HG02870 (cell line): ENCODE measurements around the gene TIMMDC1.

Experiments used
- ATAC-seq: cut with Tn5 transposase; IDR thresholded peaks from one replicate; pipeline ENCODE4 v1.9.1; 2021; ENCODE audit warnings: mild to moderate bottlenecking, moderate library complexity; ENCODE audit not compliant: unreplicated experiment

TIMMDC1 gene, protein sequence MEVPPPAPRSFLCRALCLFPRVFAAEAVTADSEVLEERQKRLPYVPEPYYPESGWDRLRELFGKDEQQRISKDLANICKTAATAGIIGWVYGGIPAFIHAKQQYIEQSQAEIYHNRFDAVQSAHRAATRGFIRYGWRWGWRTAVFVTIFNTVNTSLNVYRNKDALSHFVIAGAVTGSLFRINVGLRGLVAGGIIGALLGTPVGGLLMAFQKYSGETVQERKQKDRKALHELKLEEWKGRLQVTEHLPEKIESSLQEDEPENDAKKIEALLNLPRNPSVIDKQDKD

DNA sequence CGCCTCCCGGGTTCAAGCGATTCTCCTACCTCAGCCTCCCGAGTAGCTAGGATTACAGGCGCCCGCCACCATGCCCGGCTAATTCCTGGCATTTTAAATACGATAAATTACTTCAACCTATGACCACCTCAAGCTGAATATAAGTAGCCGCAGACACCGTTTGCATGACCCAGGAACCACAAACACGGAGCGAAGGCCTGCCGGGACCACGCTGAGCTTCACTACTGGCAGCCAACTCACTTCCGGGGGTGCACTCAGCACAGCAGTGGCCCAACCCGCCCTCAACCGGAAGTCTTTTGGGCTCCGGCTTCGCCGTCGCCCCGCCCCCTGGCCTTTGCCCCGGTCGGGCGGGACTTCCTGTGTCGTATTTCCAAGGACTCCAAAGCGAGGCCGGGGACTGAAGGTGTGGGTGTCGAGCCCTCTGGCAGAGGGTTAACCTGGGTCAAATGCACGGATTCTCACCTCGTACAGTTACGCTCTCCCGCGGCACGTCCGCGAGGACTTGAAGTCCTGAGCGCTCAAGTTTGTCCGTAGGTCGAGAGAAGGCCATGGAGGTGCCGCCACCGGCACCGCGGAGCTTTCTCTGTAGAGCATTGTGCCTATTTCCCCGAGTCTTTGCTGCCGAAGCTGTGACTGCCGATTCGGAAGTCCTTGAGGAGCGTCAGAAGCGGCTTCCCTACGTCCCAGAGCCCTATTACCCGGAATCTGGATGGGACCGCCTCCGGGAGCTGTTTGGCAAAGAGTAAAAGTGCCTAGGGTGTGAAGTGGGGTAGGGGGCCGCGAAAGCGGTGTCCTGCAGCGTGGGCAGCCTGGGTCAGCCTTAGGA lies at the start of gene TIMMDC1:
TSS of gene TIMMDC1 (plus strand) at position 362 of the 826 bp plus-strand sequence. CDS start at position 549, 187 bp downstream.
- ATAC-seq = peak; percentile 98

DNA sequence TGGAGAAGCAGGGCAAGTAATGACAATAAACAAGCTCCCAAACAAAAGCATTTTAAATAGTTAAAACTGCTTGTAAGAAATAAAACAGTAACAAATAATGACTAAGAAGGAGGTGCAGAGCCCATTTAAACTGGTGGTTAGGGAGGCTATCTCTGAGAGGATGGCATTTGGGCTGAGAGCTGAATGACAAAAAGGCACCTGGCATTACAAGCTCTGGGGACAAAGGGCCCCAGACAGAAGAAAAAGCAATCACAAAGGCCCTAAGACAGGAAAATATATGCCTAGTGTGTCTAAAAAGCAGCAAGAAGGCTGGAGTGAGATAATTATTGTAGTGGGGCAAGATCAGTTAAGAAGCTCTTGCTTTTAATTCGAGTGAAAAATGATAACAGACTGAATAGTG lies 44.5 kb upstream of the TIMMDC1 start:
- no peak for ATAC-seq

DNA sequence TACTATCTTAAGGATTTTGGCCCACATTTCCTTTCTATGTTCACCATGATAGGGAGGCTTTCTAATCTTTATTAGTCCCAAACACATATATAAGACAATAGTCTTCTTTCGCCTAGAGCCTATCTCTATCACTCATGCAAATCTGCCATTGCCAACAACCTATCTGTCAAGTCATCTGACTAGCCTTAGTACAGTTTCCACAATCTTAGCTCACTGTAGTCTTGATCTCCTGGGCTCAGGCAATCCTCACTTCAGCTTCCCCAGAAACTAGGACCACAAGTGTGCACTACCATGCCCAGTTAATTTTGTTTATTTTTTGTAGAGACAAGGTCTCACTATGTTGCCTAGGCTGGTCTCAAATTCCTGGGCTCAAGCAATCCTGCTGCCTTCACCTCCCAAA lies 41.9 kb upstream of the TIMMDC1 start:
- ATAC-seq = no peak

DNA sequence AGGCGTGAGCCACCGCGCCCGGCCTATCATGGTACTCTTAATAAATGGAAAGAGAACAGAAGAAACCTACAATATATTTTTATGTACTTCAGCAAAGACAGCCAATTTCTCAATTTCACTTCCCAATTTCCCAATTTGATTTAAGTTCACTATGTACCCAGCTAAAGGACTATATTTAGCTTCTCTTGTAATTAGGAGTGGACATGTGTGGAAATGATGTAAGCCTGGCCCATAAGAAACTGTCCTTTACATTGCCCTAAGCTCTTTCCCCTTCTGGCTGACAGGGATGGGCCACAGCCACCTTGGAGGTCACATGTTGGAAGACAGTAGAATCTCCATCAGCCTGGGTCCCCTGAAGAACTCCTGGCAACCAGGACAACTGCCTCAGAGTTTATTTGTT lies 41.1 kb upstream of the TIMMDC1 start:
- no peak for ATAC-seq

DNA sequence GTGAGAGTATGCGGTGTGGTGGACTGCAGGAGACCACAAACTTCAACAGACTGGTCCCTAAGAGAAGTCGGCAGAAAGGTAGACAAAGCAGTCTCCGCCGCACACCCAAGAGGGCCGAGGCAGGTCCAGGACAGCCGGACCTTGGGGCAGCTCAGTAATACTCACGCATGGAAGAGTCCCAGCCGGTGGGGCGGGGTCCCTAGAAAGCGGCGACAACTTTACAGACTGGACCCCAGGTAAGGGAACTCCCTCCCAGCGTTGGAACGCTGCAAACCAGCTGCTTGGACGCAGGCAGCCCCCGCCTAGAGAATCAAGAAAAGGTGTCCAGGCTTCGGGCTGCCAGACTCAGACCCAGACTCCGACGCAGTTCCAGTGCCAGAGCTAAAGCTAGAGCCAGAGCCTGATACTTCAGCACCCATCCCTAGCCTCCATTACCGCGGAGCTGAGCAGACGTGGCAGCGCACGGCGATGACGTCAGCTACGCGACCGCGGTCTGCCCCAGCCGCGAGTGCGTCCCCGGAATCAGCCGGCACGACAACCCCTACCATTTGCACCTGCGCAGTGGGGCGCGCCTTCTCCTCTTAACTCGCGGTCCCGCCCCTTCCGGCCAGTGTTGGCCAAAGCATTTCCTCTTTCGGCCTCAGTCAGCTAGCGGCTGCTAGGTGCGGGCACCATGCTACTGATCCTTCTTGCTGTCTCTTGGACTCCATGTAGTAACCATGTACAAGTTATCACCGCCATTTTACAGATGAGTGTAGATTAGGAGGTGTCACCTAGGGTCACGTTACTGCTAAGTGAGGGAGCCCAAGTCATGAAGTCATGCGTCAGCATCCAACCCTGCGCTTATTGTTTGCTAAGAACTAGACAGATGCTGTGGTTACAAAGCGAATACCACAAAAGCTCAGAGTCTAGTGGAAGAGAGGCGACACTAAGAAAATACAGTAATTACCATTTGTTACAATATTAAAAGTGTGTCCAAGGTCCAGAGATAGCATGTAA lies 34.9 kb upstream of the TIMMDC1 start, which contains the start of gene TMEM39A:
TSS of gene TMEM39A (minus strand) at position 445 of the 999 bp plus-strand sequence. CDS start 1,541 bp downstream, outside the sequence.
- ATAC-seq = peak; percentile 86

DNA sequence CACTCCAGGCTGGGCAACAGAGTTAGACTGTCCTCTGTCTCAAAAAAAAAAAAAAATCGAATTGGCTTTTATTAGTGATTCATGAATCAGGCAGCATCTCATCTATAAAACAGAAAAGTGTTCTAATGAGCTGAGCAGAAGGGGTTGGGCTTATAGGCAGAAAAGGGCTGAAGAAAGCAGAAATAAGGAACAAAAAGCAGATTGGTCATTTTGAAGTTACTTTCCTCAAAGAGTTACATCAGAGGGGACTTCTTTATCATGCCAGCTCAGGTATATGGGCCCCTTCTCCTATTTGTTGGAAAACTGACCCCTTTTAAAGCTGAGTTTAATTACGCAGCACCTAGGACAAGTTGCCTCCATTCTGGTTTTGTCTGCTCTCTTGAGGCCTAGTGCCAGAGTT lies 30.3 kb upstream of the TIMMDC1 start:
- no peak for ATAC-seq

DNA sequence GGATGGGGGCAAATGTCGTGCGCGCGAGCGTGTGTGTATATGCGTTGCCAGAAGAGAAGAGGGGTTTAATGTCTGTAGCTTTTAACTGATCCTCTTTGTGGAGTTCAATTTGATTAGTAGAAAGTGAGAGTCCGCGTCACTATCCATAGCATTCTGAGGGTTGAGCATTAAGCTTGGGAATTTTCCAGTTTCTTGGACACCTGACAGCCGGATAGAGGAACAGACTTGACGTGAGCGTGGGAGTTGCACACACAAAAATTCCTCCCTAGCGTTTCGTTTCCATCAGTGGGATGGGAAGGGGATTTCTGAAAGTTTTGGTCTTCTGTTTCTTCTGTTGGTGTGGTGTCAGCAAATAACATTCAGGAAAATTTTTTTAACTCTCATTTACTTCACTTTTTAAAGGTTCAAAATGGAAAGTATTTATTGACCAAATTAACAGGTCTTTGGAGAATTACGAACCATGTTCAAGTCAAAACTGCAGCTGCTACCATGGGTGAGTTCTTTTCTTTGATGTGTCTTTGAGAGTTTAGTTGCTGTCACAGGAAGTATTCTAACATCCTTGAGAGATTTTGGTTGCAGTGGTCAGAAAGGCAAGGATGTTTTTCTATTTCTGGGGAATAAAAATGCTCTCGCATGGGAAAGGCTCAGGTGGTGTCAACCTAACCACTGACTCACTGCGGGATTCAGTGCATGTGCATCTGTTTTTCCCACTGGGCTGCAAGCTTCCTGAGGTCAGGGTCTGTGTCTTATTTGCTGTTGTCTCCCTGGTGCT lies 28.7 kb upstream of the TIMMDC1 start:
- peak; percentile 2 for ATAC-seq

DNA sequence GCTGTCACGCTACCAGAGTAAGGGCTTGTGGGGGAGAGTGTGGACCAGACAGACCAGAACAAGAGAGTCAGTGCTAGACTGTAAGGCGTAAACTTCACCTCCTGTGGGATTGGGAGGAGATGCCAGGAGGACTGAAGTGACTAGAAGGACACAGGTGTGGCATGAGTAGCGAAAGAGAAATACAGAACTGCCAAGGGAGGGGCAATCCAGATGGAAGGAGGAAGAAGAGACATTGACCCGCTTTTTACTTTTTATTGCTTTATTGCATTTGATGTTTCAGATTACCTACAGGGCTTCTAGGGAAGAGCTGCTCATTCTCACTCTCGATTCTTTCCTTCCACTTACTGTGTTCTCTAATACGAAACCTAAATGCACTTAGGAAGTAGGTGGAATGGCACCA lies 27.5 kb upstream of the TIMMDC1 start:
- no peak for ATAC-seq

DNA sequence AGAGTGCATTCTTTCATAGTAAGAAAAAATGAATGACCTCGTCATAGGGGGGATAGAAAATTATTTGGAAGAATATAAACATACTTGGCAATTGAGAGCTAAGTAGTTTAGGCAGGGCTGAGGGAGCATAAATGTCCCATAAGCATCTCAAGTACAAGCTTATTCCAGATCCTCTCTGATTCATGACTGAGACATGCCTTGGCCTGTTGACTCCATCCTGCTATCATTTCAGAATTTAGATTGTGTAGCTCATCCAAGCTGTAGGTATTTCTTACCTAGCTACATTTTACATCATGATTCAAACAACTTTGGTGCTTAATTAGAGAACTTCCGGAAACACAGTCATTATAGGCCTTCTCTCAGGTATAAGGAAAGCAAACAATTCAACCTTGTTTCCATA lies 17.3 kb upstream of the TIMMDC1 start:
- no peak for ATAC-seq

DNA sequence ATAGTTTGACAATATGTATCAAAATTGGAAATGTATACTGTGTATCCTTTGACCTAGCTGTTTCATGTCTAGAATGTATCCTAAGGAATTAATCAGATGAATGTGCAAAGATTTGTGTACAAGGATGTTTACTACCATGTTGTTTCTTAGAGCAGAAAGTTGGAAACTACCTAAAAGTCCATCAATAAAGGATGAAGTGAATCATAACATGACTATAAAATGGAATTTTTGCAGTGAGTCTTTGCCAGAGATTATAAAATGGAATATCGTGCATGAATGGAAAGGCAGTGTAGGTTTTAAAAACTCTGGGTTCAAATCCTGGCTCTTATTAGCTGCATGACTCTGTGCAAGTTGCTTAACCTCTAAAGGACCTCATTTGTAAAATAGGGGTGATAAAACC lies 15.2 kb upstream of the TIMMDC1 start:
- ATAC-seq = no peak

DNA sequence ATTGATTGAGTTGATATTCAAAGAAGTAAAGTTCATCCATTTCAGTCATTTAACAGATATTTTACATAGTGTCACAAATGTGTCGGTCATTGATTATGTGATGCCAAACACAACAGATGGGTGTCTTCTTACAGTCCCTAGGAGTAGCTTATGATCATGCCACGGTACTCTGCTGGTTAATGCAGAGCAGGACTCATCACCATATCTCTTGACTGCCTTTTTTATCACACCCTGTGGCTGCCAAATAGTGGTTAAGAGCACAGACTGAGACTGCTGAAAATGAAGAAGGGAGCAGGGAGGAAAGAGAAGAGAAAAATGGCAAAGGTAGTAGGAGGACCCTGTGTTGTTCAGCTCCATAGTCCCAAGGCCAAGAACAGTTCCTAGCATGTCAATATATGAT lies 12.8 kb upstream of the TIMMDC1 start:
- no peak for ATAC-seq

DNA sequence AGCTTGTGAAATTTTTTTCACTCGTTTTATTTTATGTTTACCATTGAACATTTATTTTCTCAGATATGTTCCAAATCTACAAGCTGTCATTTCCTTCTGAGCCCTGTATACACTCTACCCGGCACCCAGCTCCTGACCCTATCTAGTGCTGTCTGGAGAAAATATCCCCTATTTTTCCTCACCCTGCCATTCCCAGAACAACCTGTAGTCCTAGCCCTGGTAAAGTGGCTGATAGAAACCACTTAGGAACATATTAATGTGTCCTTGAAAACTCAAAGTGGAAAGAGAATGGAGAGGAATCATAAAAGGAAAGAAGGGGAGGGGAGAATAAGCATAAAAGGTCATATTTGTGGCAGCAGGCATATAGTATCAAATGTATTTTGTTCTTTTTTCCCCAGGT lies 8.2 kb upstream of the TIMMDC1 start:
- no peak for ATAC-seq

DNA sequence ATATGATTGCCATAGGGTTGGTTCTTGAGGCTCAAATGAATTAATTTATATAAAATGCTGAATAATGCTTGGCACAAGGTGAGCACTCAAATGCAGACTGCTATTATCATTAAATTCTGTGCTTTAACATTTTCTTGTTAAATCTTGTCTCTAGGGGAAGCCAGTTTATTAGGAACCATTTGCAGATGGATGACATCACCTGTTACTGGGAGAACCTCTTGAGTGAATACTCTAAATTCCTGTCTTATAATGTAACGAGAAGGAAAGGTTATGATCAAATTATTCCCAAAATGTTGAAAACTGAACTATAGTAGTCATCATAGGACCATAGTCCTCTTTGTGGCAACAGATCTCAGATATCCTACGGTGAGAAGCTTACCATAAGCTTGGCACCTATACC lies 6.2 kb upstream of the TIMMDC1 start:
- no peak for ATAC-seq

DNA sequence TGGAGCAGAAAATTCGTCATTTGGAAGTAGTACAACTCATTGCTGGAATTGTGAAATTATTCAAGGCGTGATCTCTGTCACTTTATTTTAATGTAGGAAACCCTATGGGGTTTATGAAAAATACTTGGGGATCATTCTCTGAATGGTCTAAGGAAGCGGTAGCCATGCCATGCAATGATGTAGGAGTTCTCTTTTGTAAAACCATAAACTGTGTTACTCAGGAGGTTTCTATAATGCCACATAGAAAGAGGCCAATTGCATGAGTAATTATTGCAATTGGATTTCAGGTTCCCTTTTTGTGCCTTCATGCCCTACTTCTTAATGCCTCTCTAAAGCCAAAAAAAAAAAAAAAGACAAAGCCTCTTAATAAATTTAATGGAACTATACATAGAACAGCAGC lies 5.5 kb upstream of the TIMMDC1 start:
- ATAC-seq = no peak

DNA sequence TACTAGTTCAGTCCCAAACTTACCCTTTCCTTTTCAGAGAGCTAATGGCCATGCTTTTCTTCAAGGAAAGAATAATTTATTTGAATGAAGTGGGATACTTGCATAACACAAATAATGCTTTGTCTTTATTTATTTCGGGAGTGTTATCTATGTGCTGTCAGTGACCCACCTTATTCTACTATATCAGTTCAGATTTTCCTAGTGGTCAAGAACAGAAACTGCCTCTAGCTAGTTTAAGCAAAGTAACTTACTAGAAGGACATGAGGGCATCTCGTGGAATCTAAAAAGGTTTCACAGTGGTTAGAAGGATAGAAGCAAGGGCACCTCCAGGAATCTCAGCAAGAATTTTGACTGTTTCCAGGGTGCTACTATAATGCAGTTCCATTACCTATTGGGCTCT lies 3.8 kb upstream of the TIMMDC1 start:
- no peak for ATAC-seq

DNA sequence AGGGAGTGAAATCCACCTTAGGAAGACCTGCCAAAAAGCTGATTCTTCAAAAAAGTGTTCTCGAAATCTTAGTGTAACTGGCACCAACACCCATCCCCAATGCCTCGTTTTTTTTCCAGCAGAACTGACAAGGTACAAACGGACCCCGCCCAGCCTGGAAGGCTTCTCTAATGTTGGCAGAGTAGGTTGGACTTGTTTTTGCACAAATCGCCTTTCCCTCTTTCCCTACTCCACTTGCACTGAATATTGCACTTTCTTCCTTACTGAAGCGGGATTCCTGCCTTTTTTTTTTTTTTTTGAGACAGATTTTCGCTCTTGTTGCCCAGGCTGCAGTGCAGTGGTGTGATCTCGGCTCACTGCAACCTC lies 544 bp upstream of the TIMMDC1 start:
- no peak for ATAC-seq

DNA sequence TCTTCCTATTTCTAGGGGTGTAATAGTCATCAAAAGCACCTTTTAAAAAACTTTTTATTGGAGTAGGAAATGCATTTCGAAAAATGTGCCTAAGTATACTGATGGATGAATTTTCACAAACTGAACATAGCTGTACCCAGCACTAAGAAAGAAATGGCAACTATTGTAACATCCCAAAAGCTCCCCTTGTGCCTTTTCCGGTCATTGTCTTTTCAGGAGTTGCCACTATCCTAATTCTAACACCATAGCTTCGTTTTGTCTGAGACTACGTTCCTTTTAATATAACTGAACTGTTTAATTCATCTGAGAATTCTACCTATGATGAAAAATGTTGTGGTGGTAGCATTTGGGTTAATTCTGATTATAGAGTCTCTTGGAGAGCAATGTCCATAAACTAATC lies 1.9 kb downstream of the TIMMDC1 start:
- ATAC-seq = no peak

DNA sequence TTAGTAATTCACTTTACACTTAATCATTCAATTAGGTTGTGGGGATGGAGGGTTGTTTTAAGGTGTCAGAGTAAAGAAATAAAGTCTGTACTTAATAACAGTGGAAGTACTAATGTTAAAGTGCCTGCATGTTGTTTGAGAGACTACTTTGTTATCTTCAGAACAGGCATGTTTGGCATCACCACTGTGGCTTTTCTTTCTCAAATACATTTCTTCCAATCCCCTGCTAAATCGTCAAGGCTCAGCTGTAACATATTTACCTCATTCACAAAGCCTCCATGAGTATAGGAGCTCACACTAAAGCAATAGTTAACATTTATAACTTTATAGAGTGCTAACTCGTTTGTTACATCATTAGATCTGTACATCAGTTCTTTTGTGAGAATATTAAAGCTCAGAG lies 2.6 kb downstream of the TIMMDC1 start:
- ATAC-seq = no peak

DNA sequence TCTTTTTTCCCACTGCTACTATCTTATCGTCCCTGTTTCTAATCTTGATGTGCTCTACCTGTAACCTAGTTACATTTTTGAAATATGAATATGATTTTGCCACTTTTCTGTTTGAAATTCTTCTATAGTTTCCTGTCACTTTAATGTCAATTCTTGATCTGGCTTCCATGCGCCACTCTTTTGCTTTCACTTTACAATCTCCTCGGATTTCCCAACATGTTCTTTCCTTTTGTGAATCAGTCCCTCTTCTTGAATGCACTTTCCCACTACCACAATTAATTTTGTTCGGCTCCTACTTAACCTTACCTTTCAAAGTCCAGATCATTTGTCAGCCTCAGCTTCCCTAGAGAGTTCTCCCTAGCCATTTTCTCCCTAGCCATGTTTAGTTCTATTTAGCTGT lies 8.3 kb downstream of the TIMMDC1 start:
- no peak for ATAC-seq

DNA sequence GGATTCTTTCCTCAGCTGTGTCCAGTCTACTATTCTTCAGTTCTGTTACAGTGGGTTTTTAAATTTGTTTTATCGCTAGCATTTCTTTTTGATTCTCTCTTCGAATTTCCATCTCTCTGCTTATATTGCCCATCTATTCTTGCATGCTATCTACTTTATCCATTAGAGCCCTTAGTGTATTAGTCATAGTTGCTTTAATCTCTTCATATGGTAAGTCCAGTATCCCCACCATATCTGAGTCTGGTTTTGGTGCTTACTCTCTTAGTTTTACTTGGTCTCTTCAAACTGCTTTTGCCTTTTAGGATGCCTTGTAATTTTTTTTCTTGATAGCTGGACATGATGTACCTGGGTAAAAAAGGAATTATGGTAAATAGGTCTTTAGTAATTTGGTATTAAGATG lies 9.1 kb downstream of the TIMMDC1 start:
- no peak for ATAC-seq
